ENCODE results near the gene CDK13.

Gene CDK13

DNA sequence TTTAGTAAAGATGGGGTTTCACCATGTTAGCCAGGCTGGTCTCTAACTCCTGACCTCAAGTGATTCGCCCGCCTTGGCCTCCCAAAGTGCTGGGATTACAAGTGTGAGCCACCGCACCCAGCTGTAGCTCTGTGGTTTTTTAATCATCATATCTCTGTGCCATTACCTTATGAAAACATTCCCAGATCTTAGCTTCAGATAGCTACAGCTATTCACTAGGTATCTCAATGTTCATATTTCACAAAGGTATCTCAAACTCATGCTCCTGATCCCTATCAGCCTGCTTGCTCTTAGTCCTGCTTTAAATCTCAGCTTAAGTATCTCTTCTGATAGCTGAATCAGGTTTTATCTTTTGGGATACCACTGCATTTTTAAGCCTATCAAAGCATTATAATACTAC lies 74.8 kb downstream of the CDK13 start:
- TF ChIP-seq, protein P1, sequence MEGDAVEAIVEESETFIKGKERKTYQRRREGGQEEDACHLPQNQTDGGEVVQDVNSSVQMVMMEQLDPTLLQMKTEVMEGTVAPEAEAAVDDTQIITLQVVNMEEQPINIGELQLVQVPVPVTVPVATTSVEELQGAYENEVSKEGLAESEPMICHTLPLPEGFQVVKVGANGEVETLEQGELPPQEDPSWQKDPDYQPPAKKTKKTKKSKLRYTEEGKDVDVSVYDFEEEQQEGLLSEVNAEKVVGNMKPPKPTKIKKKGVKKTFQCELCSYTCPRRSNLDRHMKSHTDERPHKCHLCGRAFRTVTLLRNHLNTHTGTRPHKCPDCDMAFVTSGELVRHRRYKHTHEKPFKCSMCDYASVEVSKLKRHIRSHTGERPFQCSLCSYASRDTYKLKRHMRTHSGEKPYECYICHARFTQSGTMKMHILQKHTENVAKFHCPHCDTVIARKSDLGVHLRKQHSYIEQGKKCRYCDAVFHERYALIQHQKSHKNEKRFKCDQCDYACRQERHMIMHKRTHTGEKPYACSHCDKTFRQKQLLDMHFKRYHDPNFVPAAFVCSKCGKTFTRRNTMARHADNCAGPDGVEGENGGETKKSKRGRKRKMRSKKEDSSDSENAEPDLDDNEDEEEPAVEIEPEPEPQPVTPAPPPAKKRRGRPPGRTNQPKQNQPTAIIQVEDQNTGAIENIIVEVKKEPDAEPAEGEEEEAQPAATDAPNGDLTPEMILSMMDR (IDR thresholded peaks at IDR 0.05; ENCODE audit: low read depth, low read length, missing control alignments) = no peak
- H3K4me3 ChIP-seq (replicated peaks; ENCODE audit: low read depth, low read length) = no peak overlapping the region
- DNase-seq (ENCODE audit: extremely low read depth, low read depth) = no peak

DNA sequence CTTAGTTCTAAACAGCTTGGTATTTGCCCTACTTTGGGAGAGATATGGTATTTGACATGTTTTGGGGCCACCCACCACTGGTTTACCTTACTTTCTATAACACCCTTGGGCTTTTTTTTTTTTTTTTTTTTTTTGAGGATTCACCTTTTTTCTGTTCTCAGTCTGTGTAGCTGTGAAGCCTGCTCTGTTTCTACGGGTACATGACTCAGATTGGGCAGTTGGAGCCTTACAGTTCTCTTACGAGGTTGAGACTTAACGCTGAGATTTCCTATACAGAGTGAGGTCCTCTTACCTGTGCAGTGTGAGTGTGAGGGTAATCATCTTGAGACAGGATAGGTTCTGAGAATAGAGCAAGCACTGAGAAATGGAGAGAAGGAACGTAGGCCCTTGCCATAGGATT lies 77.5 kb downstream of the CDK13 start:
- no peak for DNase-seq (ENCODE audit: extremely low read depth, low read depth)
- TF ChIP-seq, protein P1 (IDR thresholded peaks at IDR 0.05; ENCODE audit: low read depth, low read length, missing control alignments) = no peak
- no peak overlapping the region for H3K4me3 ChIP-seq (replicated peaks; ENCODE audit: low read depth, low read length)

DNA sequence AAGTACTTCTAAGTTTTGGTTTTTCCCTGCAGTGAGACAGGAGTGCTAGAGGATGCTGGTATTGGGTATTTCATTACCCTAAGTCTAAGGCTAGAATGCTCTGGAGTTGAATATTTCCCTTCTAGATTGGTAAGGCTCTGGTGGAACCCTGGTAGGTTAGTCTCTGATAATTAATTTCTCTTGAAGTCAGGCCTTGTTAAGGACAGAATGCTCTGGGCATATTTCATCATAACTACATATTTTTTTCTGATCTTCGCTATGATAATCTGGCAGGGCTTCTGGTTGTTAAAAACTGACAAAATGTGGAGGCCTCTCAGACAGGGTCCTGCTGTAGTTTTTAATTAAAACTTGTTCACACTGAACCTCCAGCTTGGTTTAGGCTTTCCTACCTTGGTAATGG lies 83.8 kb downstream of the CDK13 start:
- DNase-seq (ENCODE audit: extremely low read depth, low read depth) = no peak
- TF ChIP-seq, protein P1 (IDR thresholded peaks at IDR 0.05; ENCODE audit: low read depth, low read length, missing control alignments) = no peak
- H3K4me3 ChIP-seq (replicated peaks; ENCODE audit: low read depth, low read length) = no peak overlapping the region

DNA sequence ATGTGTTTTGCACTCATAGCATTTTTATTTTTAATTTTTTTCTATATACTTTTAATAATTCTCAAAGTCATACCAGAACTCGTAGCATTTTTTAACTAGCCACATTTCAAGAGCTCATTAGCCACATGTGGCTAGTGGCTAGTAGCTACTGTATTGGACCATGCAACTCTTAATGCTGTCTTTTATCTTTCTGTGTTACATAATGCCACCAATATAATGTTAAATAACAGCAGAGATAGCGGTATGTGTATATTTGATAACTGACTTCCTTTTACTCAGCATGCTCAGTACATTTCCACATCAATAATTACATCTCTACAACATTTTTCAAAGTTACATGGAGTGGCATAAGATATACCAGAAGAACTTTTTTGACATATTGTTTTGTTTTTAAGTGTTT lies 91.4 kb downstream of the CDK13 start:
- DNase-seq (ENCODE audit: extremely low read depth, low read depth) = no peak
- TF ChIP-seq, protein P1 (IDR thresholded peaks at IDR 0.05; ENCODE audit: low read depth, low read length, missing control alignments) = no peak
- H3K4me3 ChIP-seq (replicated peaks; ENCODE audit: low read depth, low read length) = no peak overlapping the region

DNA sequence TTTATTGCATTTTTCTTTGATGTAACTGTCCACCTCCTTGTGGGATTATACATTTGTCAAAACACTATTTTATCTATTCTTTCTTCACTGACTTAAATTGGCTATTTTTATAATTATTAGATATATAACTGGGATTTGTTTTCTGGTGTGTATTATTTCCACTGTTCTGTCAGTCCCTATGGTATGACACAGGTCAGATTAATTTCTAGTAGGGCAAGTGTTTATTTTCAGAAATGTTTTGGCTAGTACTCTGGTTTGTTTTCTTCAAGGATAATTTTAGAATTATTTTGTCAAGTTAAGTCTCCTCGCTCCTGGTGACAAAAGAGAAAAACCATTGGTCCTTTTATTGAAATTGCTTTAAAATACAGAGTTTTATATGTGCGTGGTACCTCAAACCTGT lies 93.1 kb downstream of the CDK13 start:
- TF ChIP-seq, protein P1 (IDR thresholded peaks at IDR 0.05; ENCODE audit: low read depth, low read length, missing control alignments) = no peak
- no peak for DNase-seq (ENCODE audit: extremely low read depth, low read depth)
- H3K4me3 ChIP-seq (replicated peaks; ENCODE audit: low read depth, low read length) = no peak overlapping the region

DNA sequence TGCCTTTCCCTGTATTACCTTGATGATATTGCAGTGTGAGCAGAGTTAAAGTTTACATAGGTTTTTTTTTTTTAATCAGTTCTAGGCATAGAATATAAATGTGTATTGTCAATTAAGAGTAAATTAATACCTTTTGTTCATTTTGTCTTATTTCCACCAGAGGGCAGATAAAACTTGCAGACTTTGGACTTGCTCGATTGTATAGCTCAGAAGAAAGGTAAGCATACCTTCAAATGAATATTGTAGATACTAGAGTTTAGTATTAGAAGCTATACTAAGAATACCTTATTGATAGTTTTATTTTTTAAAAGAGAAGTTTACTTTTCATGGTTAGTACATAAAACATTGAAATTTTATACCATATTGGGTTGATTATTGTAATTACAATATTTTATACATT lies 97.6 kb downstream of the CDK13 start:
- no peak for DNase-seq (ENCODE audit: extremely low read depth, low read depth)
- no peak overlapping the region for H3K4me3 ChIP-seq (replicated peaks; ENCODE audit: low read depth, low read length)
- TF ChIP-seq, protein P1 (IDR thresholded peaks at IDR 0.05; ENCODE audit: low read depth, low read length, missing control alignments) = no peak

DNA sequence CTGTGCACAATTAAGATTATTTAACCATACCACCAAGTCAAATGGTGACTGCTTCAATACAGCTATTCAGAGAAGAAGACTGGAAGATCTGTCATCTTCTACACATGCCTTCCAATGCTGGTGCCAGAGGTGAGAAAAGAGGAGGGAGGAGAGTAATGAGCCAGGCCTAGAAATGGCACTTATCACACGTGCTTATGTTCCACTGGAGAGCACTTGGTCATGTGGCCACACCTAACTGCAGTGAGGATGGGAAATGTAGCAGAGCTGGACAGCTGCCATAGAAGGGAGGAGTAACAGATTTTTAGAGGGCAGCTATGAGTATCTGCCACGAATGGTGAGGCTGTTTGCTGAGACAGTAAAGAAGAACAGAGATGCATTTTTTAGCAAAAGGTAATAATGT lies 107.2 kb downstream of the CDK13 start:
- TF ChIP-seq, protein P1 (IDR thresholded peaks at IDR 0.05; ENCODE audit: low read depth, low read length, missing control alignments) = no peak
- no peak overlapping the region for H3K4me3 ChIP-seq (replicated peaks; ENCODE audit: low read depth, low read length)
- DNase-seq (ENCODE audit: extremely low read depth, low read depth) = peak; percentile 27

All from HFF-Myc (cell line).